Activated CD8-positive, alpha-beta memory T cell treated with anti-CD3 and anti-CD28 coated beads, Interleukin-2, amount 50 U/mL, for 1 hour (primary cell): Measurements from ENCODE around the gene SLC38A3.

Experiments
- DNase-seq: peaks from one replicate; pipeline ENCODE4 v3.0.0-alpha.2; 2020; ENCODE audit errors: extremely low read depth

SLC38A3 gene

GRCh38 chr3:50204804-50205412 lies at the start of gene SLC38A3:
Gene SLC38A3 (plus strand): TSS chr3:50205271. CDS start chr3:50214200, 8,929 bp downstream.
- no peak for DNase-seq

GRCh38 chr3:50155491-50155878 lies 49.6 kb upstream of the SLC38A3 start:
- no peak for DNase-seq

GRCh38 chr3:50155891-50156290 lies 49.2 kb upstream of the SLC38A3 start:
- DNase-seq, result no peak

- DNase-seq, result no peak
These were observed 48.2 kb upstream of the SLC38A3 start for GRCh38 chr3:50156549-50157493.

- no peak for DNase-seq
These were observed 47.1 kb upstream of the SLC38A3 start for GRCh38 chr3:50157827-50158529.

- DNase-seq, result no peak
These were observed 46.4 kb upstream of the SLC38A3 start for GRCh38 chr3:50158530-50159146.

GRCh38 chr3:50160561-50160983 lies 44.5 kb upstream of the SLC38A3 start:
- no peak for DNase-seq

GRCh38 chr3:50161320-50161719 lies 43.8 kb upstream of the SLC38A3 start:
- no peak for DNase-seq

GRCh38 chr3:50162034-50162883 lies 42.8 kb upstream of the SLC38A3 start:
- DNase-seq, result no peak

- no peak for DNase-seq
These were observed 41.3 kb upstream of the SLC38A3 start for GRCh38 chr3:50163572-50164455.

GRCh38 chr3:50164481-50164880 lies 40.6 kb upstream of the SLC38A3 start:
- DNase-seq, result no peak

GRCh38 chr3:50164984-50165909 lies 39.8 kb upstream of the SLC38A3 start:
- no peak for DNase-seq

GRCh38 chr3:50165910-50166538 lies 39.0 kb upstream of the SLC38A3 start:
- no peak for DNase-seq

GRCh38 chr3:50166620-50167019 lies 38.5 kb upstream of the SLC38A3 start:
- no peak for DNase-seq

- no peak for DNase-seq
These were observed 37.8 kb upstream of the SLC38A3 start for GRCh38 chr3:50167069-50167840.

- DNase-seq, result no peak
These were observed 37.2 kb upstream of the SLC38A3 start for GRCh38 chr3:50167841-50168209.

GRCh38 chr3:50168388-50168787 lies 36.7 kb upstream of the SLC38A3 start:
- no peak for DNase-seq

- DNase-seq, result no peak
These were observed 36.3 kb upstream of the SLC38A3 start for GRCh38 chr3:50168791-50169190.
